Ishikawa (cell line): ENCODE measurements around the gene CPA3.

Source experiments
- CEBPB ChIP-seq: IDR thresholded peaks from 2 replicates; pipeline ENCODE4 v1.6.1; 2012
- CREB1 ChIP-seq: IDR thresholded peaks from 2 replicates; pipeline ENCODE4 v1.6.1; 2012; ENCODE audit warnings: low read depth
- EGR1 ChIP-seq: IDR thresholded peaks from 2 replicates; pipeline ENCODE4 v1.6.1; 2012
- EP300 ChIP-seq: IDR thresholded peaks from 2 replicates; pipeline ENCODE4 v1.6.1; 2012; ENCODE audit warnings: borderline replicate concordance
- FOXM1 ChIP-seq: IDR thresholded peaks from 2 replicates; pipeline ENCODE4 v1.6.1; 2012; ENCODE audit warnings: low read depth, borderline replicate concordance
- NFIC ChIP-seq: IDR thresholded peaks from 2 replicates; pipeline ENCODE4 v1.6.1; 2012
- RAD21 ChIP-seq: IDR thresholded peaks from 2 replicates; pipeline ENCODE4 v1.6.1; 2012; ENCODE audit warnings: low read depth
- TAF1 ChIP-seq: IDR thresholded peaks from 2 replicates; pipeline ENCODE4 v1.6.1; 2012; ENCODE audit warnings: low read depth, mild to moderate bottlenecking
- TCF12 ChIP-seq: IDR thresholded peaks from 2 replicates; pipeline ENCODE4 v1.6.1; 2012; ENCODE audit warnings: low read depth
- TEAD4 ChIP-seq: IDR thresholded peaks from 2 replicates; pipeline ENCODE4 v1.6.1; 2012
- YY1 ChIP-seq: IDR thresholded peaks from 2 replicates; pipeline ENCODE4 v1.6.1; 2012; ENCODE audit warnings: low read depth
- ZBTB7A ChIP-seq: IDR thresholded peaks from 2 replicates; pipeline ENCODE4 v1.6.1; 2012; ENCODE audit warnings: low read depth
- TF ChIP-seq, protein P1 (sequence below): IDR thresholded peaks from 2 replicates; pipeline ENCODE4 v1.6.1; 2012
- TF ChIP-seq, protein P2 (sequence below): IDR thresholded peaks from 2 replicates; pipeline ENCODE4 v1.6.1; 2012
- TF ChIP-seq, protein P3 (sequence below): IDR thresholded peaks from 2 replicates; pipeline ENCODE4 v1.6.1; 2012; ENCODE audit warnings: low read depth, mild to moderate bottlenecking

CPA3 gene

GRCh38 chr3:148931574-148931973 lies 66.5 kb downstream of the CPA3 start:
- TF ChIP-seq YY1 (no peak), CEBPB (no peak), FOXM1 (no peak), EGR1 (no peak), ZBTB7A (no peak), TAF1 (no peak), TCF12 (no peak), RAD21 (no peak), TEAD4 (no peak), CREB1 (no peak)
- TF ChIP-seq, protein P1, sequence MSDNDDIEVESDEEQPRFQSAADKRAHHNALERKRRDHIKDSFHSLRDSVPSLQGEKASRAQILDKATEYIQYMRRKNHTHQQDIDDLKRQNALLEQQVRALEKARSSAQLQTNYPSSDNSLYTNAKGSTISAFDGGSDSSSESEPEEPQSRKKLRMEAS: no peak
- TF ChIP-seq, protein P2, sequence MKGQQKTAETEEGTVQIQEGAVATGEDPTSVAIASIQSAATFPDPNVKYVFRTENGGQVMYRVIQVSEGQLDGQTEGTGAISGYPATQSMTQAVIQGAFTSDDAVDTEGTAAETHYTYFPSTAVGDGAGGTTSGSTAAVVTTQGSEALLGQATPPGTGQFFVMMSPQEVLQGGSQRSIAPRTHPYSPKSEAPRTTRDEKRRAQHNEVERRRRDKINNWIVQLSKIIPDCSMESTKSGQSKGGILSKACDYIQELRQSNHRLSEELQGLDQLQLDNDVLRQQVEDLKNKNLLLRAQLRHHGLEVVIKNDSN: no peak

- TF ChIP-seq CEBPB: no peak
- TF ChIP-seq, protein P3, sequence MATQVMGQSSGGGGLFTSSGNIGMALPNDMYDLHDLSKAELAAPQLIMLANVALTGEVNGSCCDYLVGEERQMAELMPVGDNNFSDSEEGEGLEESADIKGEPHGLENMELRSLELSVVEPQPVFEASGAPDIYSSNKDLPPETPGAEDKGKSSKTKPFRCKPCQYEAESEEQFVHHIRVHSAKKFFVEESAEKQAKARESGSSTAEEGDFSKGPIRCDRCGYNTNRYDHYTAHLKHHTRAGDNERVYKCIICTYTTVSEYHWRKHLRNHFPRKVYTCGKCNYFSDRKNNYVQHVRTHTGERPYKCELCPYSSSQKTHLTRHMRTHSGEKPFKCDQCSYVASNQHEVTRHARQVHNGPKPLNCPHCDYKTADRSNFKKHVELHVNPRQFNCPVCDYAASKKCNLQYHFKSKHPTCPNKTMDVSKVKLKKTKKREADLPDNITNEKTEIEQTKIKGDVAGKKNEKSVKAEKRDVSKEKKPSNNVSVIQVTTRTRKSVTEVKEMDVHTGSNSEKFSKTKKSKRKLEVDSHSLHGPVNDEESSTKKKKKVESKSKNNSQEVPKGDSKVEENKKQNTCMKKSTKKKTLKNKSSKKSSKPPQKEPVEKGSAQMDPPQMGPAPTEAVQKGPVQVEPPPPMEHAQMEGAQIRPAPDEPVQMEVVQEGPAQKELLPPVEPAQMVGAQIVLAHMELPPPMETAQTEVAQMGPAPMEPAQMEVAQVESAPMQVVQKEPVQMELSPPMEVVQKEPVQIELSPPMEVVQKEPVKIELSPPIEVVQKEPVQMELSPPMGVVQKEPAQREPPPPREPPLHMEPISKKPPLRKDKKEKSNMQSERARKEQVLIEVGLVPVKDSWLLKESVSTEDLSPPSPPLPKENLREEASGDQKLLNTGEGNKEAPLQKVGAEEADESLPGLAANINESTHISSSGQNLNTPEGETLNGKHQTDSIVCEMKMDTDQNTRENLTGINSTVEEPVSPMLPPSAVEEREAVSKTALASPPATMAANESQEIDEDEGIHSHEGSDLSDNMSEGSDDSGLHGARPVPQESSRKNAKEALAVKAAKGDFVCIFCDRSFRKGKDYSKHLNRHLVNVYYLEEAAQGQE: no peak
- no peak for TF ChIP-seq CREB1
- no peak for TF ChIP-seq FOXM1
- TF ChIP-seq NFIC: no peak
- TF ChIP-seq TAF1: no peak
- no peak for TF ChIP-seq EP300
- TF ChIP-seq TCF12: no peak
- TF ChIP-seq, protein P1: no peak
- TF ChIP-seq YY1: no peak
- no peak for TF ChIP-seq TEAD4
- no peak for TF ChIP-seq RAD21
- TF ChIP-seq, protein P2: no peak
- TF ChIP-seq ZBTB7A: no peak
- no peak for TF ChIP-seq EGR1
Measured at GRCh38 chr3:148932972-148933371, 67.9 kb downstream of the CPA3 start.

GRCh38 chr3:148937467-148938255 lies 72.6 kb downstream of the CPA3 start:
- TF ChIP-seq TAF1: no peak
- TF ChIP-seq, protein P1: no peak
- no peak for TF ChIP-seq CEBPB
- no peak for TF ChIP-seq EP300
- no peak for TF ChIP-seq RAD21
- no peak for TF ChIP-seq ZBTB7A
- no peak for TF ChIP-seq CREB1
- no peak for TF ChIP-seq FOXM1
- TF ChIP-seq, protein P3: no peak
- TF ChIP-seq, protein P2: no peak
- TF ChIP-seq YY1: no peak
- TF ChIP-seq NFIC: no peak
- no peak for TF ChIP-seq TCF12
- TF ChIP-seq EGR1: no peak

DNA sequence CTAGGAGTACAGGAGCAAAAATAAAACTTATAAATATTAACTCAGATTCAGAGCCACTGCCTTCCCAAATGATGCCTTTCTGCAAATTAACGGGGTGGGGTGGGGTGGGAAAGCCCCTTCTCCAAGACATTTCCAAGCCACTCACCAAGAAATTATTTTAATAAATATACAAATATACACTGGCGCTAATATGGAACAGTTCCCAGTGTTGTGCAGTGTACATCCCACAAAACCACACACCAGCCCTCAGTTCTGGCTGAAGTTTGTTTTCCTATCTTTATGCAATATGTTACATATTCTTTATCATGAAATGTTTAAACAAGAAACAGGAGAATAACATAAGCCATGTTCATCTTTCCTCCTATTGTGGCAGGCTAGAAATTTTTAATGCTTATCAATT lies 73.2 kb downstream of the CPA3 start:
- TF ChIP-seq FOXM1: no peak
- TF ChIP-seq EP300: no peak
- no peak for TF ChIP-seq RAD21
- TF ChIP-seq TAF1: no peak
- TF ChIP-seq EGR1: no peak
- TF ChIP-seq, protein P3: no peak
- no peak for TF ChIP-seq NFIC
- TF ChIP-seq, protein P2: no peak
- TF ChIP-seq ZBTB7A: no peak
- no peak for TF ChIP-seq CEBPB
- no peak for TF ChIP-seq TEAD4
- TF ChIP-seq YY1: no peak
- TF ChIP-seq CREB1: no peak
- TF ChIP-seq, protein P1: no peak
- no peak for TF ChIP-seq TCF12
